GM12872 (cell line): ENCODE measurements around the gene LDLRAD3.

Experiments used
- CTCF ChIP-seq: IDR thresholded peaks from 3 replicates; pipeline ENCODE4 v1.5.1; 2011; ENCODE audit warnings: low read depth, mild to moderate bottlenecking, low read length, moderate library complexity; ENCODE audit not compliant: insufficient read depth

LDLRAD3 gene

GRCh38 chr11:36153551-36153950 is 209.7 kb downstream of the LDLRAD3 start:
- TF ChIP-seq CTCF = no peak

GRCh38 chr11:36155124-36155561 is 211.3 kb downstream of the LDLRAD3 start:
- no peak for TF ChIP-seq CTCF

- no peak for TF ChIP-seq CTCF
Observed at GRCh38 chr11:36155770-36156160, 211.9 kb downstream of the LDLRAD3 start.

GRCh38 chr11:36156161-36156816 is 212.4 kb downstream of the LDLRAD3 start:
- no peak for TF ChIP-seq CTCF

GRCh38 chr11:36156817-36157519 is 213.1 kb downstream of the LDLRAD3 start:
- no peak for TF ChIP-seq CTCF

GRCh38 chr11:36160091-36160490 is 216.2 kb downstream of the LDLRAD3 start:
- TF ChIP-seq CTCF = no peak

- TF ChIP-seq CTCF = no peak
Observed at GRCh38 chr11:36161572-36161971, 217.7 kb downstream of the LDLRAD3 start.
